ENCODE data around the gene ERVH48-1.
A peak's percentile ranks its signal among the peaks of the same experiment; 100 is the strongest.
"Not testable (repeated sequence)": the region's sequence is repeated elsewhere in the genome, so short reads cannot be mapped to it uniquely, and the experiment has no call there.

ERVH48-1 gene

DNA sequence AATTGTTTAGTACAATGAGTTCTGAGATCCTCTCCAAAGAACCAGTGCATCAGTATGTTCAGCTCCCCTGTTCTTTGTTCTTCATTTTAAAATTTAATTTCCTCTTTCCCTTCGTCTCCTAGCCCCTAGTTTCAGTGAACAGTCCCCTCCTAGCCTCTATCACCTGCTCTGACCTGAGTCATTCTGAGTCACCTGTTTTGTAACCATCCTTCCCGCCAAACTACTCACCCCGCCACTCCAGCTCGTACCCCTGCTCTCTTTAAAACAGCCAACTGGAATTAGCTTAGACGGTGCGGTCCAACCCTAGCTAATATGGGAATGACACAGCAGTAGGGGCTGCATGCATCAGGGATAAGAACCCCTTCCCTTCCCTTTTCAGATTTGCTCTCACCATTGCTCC lies 16.8 kb upstream of the ERVH48-1 start:
- Histone ChIP-seq H3K9me3 (ENCODE audit: low read depth, low read length) (no peaks in the 10 kb centered on the region), H3K27ac (no peak overlapping the region), H3K36me3 (ENCODE audit: insufficient read depth, low read length) (no peaks in the 10 kb centered on the region), H3K9ac (ENCODE audit: insufficient read length) (no peak overlapping the region), H3K4me3 (no peak overlapping the region)
- DNase-seq (ENCODE audit: low read depth, low spot score): no peak
- no peak for TF ChIP-seq POLR2AphosphoS5 (IDR thresholded peaks at IDR 0.05; ENCODE audit: borderline replicate concordance, low read depth, low read length)
- no peak for TF ChIP-seq EZH2 (IDR thresholded peaks at IDR 0.05)
- no peak for TF ChIP-seq FOXP2 (optimal IDR thresholded peaks at IDR 0.05; ENCODE audit: control extremely low read depth, extremely low read length, insufficient read depth)

DNA sequence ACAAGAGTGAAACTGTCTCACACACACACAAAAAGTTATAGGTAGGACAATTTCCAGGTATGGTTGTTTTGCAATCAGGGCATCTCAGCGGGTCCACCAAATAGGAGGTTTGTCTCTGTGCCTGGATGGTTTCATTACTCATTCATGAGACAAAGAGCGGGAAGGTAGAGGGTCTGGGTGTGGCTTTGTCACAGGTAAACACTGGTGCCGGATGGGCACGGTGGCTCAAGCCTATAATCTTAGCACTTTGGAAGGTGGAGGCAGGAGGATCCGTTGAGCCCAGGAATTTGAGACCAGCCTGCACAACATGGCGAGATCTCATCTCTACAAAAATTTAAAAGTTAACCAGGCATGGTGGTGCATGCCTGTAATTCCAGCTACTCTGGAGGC lies 16.3 kb upstream of the ERVH48-1 start:
- no peak for DNase-seq (ENCODE audit: low read depth, low spot score)
- TF ChIP-seq FOXP2 (optimal IDR thresholded peaks at IDR 0.05; ENCODE audit: control extremely low read depth, extremely low read length, insufficient read depth): no peak
- TF ChIP-seq EZH2 (IDR thresholded peaks at IDR 0.05): no peak
- no peak for TF ChIP-seq POLR2AphosphoS5 (IDR thresholded peaks at IDR 0.05; ENCODE audit: borderline replicate concordance, low read depth, low read length)

DNA sequence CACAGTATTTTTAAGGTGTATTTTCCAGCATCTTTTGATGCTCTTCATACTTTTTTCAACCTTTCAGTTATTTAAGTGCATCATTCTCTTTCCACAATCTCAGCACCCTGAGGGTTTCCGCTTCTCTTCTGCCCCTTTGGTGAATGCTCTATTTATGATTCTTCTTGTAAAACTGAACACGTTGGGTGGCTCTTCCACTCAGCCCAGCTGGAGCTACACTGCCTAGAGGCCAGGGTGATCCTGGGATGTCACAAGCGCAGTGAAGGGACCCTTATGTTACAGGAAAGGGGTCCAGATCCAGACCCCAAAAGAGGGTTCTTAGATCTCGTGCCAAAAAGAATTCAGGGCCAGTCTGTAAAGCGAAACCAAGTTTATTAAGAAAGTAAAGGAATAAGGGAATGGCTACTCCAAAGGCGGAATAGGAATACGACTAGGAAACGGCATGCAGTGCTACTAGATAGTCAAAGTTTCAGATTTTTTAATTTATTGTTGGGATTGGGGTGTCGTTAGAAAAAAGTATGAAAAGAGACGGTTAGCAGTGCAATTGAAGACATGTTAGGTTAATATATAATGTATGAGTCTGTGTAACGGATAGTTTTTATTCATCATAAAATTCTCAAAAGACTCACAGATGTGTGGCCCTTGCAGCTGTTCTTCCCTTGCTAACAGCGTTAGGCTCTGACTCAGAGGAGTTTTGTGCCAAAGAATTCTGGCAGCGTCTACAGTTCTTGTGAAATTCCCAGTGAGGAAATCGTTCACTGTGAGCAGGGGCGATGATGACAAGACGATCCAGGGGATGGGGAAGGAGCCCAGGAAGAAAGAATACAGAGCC lies 14.4 kb upstream of the ERVH48-1 start:
- DNase-seq (ENCODE audit: low read depth, low spot score): peak; percentile 68
- TF ChIP-seq POLR2AphosphoS5 (IDR thresholded peaks at IDR 0.05; ENCODE audit: borderline replicate concordance, low read depth, low read length) (no peak), FOXP2 (optimal IDR thresholded peaks at IDR 0.05; ENCODE audit: control extremely low read depth, extremely low read length, insufficient read depth) (no peak), EZH2 (IDR thresholded peaks at IDR 0.05) (no peak)
- Histone ChIP-seq H3K9ac (ENCODE audit: insufficient read length) (peak overlapping the region; percentile 1), H3K4me3 (peak overlapping the region; percentile 25), H3K9me3 (ENCODE audit: low read depth, low read length) (no peaks in the 10 kb centered on the region), H3K27ac (peak overlapping the region; percentile 59; the same call in 1 of the 2 replicates), H3K36me3 (ENCODE audit: insufficient read depth, low read length) (no peaks in the 10 kb centered on the region)

More for the DNA sequence above, 16.3 kb upstream of the ERVH48-1 start:
- Histone ChIP-seq H3K27ac (no peak overlapping the region), H3K9ac (ENCODE audit: insufficient read length) (no peak overlapping the region), H3K9me3 (ENCODE audit: low read depth, low read length) (no peaks in the 10 kb centered on the region), H3K4me3 (no peak overlapping the region), H3K36me3 (ENCODE audit: insufficient read depth, low read length) (no peaks in the 10 kb centered on the region)

DNA sequence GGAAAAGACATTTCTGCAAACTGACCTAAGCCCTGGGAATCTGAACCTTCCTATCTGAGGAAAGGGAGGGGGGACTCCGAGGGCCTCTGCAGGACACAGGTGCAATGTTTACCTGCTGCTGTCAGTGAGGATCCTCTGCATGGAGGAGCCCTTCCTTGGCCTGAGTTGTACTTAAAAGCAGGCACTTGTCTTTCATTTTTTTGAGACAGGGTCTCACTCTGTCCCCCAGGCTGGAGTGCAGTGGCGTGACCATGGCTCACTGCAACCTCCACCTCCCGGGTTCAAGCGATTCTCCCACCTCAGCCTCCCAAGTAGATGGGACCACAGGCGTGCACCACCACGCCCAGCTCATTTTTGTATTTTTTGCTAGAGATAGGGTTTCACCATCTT lies 13.2 kb upstream of the ERVH48-1 start:
- H3K9me3 ChIP-seq (ENCODE audit: low read depth, low read length); H3K4me3 ChIP-seq; H3K27ac ChIP-seq; H3K36me3 ChIP-seq (ENCODE audit: insufficient read depth, low read length); DNase-seq (ENCODE audit: low read depth, low spot score); H3K9ac ChIP-seq (ENCODE audit: insufficient read length): not testable (repeated sequence)

DNA sequence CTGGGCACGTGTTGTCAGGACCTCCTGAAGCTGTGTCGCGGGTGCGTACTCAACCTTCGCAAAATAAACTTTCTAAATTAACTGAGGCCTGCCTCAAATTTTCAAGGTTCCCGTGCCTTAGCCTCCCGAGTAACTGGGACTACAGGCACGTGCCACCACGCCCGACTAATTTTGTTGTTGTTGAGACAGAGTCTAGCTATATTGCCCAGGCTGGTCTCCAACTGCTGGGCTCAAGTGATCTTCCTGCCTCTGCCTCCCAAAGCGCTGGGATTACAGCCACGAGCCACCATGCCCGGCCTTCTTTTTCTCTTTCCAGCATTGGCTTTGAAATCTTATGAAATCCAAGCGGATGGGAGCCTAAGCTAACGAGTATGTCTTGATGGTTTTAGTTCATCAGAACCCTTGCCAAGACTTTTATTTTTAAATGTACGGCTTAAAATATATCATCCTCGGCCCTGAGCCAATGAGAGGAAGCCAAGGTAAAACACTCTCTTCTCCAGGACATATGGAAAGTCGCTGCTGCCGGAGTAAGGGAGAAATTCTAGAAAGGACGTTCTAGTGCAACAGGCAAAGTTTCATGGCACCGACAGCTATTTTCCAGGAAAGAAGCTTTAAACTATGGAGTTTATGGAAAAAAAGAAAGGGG lies 12.7 kb upstream of the ERVH48-1 start:
- TF ChIP-seq POLR2AphosphoS5 (IDR thresholded peaks at IDR 0.05; ENCODE audit: borderline replicate concordance, low read depth, low read length) (no peak), FOXP2 (optimal IDR thresholded peaks at IDR 0.05; ENCODE audit: control extremely low read depth, extremely low read length, insufficient read depth) (no peak), EZH2 (IDR thresholded peaks at IDR 0.05) (no peak)
- no peaks in the 10 kb centered on the region for H3K36me3 ChIP-seq (ENCODE audit: insufficient read depth, low read length)
- no peak overlapping the region for H3K27ac ChIP-seq
- H3K9ac ChIP-seq (ENCODE audit: insufficient read length): no peak overlapping the region
- DNase-seq (ENCODE audit: low read depth, low spot score): no peak
- H3K4me3 ChIP-seq: no peak overlapping the region
- no peaks in the 10 kb centered on the region for H3K9me3 ChIP-seq (ENCODE audit: low read depth, low read length)

DNA sequence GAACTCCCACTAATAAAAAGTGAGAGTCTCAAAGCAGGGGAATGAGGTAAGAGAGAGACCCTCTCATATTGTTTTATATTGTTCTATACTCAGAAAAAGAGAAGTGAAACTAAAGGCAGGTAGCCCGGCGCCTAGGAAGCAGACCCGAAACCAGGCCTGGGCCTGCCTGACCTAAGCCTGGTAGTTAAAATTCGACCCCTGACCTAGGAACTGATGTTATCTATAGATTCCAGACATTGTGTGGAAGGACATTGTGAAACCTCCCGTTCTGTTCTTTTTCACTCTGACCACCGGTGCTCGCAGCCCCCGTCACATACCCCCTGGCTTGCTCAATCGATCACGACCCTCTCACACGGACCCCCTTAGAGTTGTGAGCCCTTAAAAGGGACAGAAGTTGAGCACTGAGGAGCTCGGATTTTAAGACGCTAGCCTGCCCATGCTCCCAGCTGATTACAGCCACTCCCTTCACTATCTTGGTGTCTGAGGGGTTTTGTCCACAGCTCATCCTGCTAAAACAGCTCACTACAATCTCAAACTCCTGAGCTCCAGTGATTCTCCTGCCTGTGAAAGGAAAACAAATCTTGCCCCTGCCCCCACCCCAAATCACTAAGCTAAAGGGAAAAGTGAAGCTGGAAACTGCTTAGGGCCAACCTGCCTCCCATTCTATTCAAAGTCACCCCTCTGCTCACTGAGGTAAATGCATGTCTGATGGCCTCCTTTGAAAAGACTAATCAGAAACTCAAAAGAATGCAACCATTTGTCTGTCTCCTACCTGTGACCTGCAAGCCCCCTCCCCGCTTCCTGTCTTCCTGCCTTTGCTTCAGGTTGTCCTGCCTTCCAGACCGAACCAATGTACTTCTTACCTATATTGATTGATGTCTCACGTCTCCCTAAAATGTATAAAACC lies 11.9 kb upstream of the ERVH48-1 start:
- not testable (repeated sequence) for H3K36me3 ChIP-seq (ENCODE audit: insufficient read depth, low read length); H3K9me3 ChIP-seq (ENCODE audit: low read depth, low read length); DNase-seq (ENCODE audit: low read depth, low spot score); H3K27ac ChIP-seq; H3K4me3 ChIP-seq; H3K9ac ChIP-seq (ENCODE audit: insufficient read length)

DNA sequence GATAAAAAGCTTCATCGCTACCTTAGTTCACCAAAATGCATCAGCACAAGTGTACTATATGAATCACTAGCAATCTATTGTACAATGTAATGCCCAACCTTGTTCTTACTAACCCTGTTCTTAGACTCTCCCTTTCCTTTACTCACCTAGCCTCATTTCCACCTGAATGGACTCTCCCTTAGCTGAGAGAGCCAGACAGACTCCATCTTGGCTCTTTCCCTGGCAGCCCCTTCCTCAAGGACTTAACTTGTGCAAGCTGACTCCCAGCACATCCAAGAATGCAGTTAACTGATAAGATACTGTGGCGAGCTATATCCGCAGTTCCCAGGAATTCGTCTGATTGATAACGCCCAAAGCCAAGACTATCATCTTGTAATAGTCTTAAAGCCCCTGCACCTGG lies 10.9 kb upstream of the ERVH48-1 start:
- not testable (repeated sequence) for H3K9ac ChIP-seq (ENCODE audit: insufficient read length); H3K4me3 ChIP-seq; H3K27ac ChIP-seq; H3K36me3 ChIP-seq (ENCODE audit: insufficient read depth, low read length); H3K9me3 ChIP-seq (ENCODE audit: low read depth, low read length); DNase-seq (ENCODE audit: low read depth, low spot score)

DNA sequence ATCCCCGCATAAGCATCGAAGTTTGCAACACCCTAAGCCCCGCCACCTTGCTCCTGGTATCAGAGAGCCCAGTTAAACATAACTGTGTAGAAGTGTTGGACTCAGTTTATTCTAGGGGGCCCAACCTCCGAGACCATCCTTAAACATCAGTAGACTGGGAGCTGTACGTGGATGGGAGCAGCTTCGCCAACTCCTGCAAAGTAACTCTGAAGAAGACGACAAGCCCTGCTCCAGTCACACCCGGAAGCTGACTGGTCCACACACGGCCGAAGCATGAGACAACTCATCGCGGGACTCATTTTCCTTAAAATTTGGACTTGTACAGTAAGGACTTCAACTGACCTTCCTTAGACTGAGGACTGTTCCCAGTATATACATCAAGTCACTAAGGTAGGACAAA lies 8.5 kb upstream of the ERVH48-1 start:
- not testable (repeated sequence) for H3K36me3 ChIP-seq (ENCODE audit: insufficient read depth, low read length); H3K4me3 ChIP-seq; DNase-seq (ENCODE audit: low read depth, low spot score); H3K9me3 ChIP-seq (ENCODE audit: low read depth, low read length); H3K9ac ChIP-seq (ENCODE audit: insufficient read length); H3K27ac ChIP-seq

DNA sequence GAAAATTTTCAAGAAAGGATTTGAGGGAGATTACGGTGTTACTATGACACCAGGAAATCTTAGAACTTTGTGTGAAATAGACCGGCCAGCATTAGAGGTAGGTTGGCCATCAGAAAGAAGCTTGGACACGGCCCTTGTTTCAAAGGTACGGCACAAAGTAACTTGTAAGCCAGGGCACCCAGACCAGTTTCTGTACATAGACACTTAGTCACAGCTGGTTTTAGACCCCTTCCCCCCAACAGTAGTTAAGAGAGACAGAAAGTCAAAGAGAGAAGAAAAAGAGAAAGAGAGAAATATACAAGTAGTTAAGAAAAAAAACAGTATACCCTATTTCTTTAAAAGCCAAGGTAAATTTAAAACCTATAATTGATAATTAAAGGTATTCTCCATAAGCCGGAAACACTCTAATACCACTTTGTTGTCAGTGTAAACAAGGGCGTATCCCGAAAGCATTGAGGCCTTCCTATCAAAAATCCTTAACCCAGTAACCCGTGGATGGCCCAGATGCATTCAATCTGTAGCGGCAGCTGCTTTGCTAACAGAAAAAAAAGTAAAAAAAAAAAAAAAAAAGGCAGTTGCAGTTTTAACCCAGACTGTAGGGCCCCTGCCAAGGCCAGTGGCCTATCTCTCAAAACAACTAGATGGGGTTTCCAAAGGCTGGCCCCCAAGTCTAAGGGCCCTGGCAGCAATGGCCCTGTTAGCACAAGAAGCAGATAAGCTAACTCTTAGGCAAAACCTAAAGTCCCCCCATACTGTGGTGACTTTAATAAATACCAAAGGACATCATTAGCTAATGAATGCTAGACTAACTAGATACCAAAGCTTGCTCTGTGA lies 7.9 kb upstream of the ERVH48-1 start:
- not testable (repeated sequence) for DNase-seq (ENCODE audit: low read depth, low spot score); H3K36me3 ChIP-seq (ENCODE audit: insufficient read depth, low read length); H3K9me3 ChIP-seq (ENCODE audit: low read depth, low read length); H3K27ac ChIP-seq; H3K4me3 ChIP-seq; H3K9ac ChIP-seq (ENCODE audit: insufficient read length)

DNA sequence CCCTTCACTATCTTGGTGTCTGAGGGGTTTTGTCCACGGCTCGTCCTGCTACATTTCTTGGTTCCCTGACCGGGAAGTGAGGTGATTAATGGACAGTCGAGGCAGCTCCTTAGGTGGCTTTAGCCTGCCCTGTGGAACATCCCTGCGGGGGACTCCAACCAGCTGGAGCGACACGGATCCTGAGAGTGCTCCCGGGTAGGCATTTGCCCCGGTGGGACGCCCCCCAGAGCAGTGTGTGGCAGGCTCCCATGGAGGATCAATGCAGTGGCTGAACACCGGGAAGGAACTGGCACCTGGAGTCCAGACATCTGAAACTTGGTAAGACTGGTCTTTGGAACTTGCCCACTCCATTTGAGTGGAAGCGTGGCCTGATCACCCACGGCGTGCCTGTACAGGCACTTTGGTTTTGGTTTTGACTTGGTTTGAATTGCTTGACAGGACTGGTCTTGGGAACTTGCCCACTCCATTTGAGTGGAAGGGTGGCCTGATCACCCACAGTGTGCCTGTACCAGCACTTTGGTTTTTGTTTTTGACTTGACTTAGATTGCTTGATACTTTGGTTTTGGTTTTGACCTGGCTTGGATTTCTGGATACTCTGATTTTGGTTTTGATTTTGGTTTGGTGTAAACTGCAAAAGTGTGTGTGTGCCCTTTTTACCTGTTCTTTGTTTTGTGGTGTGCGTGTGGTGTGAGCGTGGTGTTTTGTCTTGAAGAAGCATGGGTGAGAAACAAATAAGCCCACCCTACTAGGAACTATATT lies 7.1 kb upstream of the ERVH48-1 start:
- H3K9ac ChIP-seq (ENCODE audit: insufficient read length); H3K9me3 ChIP-seq (ENCODE audit: low read depth, low read length); H3K36me3 ChIP-seq (ENCODE audit: insufficient read depth, low read length); H3K27ac ChIP-seq; H3K4me3 ChIP-seq; DNase-seq (ENCODE audit: low read depth, low spot score): not testable (repeated sequence)

Measured in SK-N-MC (cell line).